ENCODE data around the gene TMEM19.

Gene TMEM19

DNA sequence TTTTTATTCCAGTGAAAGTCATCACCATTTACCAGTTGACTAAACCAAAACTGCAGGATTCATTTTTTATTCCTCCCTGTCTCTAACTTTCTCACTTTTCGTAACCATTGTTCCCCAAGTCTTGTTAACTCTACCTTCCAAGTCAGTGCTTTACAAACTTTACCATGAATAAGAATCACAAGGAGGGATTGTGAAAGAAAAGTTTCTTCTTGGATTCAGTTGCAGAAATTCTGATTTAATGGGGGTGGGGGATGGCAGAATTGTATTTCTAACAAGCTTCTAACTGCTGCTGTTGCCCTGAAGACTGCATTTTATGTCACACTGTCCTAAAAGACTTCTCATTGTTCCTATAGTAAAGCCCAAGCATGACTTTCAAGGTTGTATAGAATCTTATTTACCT lies 63.8 kb downstream of the TMEM19 start:
- H3K4me1 Mint-ChIP-seq, result no peaks in the 10 kb centered on the region
- H3K9me3 Mint-ChIP-seq, result no peaks in the 10 kb centered on the region
- peaks cover 34% of the 10 kb centered on the region for H3K27me3 Mint-ChIP-seq (ENCODE audit: low read depth)
- TF ChIP-seq, protein P1, sequence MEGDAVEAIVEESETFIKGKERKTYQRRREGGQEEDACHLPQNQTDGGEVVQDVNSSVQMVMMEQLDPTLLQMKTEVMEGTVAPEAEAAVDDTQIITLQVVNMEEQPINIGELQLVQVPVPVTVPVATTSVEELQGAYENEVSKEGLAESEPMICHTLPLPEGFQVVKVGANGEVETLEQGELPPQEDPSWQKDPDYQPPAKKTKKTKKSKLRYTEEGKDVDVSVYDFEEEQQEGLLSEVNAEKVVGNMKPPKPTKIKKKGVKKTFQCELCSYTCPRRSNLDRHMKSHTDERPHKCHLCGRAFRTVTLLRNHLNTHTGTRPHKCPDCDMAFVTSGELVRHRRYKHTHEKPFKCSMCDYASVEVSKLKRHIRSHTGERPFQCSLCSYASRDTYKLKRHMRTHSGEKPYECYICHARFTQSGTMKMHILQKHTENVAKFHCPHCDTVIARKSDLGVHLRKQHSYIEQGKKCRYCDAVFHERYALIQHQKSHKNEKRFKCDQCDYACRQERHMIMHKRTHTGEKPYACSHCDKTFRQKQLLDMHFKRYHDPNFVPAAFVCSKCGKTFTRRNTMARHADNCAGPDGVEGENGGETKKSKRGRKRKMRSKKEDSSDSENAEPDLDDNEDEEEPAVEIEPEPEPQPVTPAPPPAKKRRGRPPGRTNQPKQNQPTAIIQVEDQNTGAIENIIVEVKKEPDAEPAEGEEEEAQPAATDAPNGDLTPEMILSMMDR (IDR thresholded peaks at IDR 0.05; ENCODE audit: unreplicated experiment in 3 of 3), result no peak
- no peak overlapping the region for H3K27ac Mint-ChIP-seq
- no peak overlapping the region for H3K4me3 Mint-ChIP-seq
- no peaks in the 10 kb centered on the region for H3K36me3 Mint-ChIP-seq (ENCODE audit: low read depth)

DNA sequence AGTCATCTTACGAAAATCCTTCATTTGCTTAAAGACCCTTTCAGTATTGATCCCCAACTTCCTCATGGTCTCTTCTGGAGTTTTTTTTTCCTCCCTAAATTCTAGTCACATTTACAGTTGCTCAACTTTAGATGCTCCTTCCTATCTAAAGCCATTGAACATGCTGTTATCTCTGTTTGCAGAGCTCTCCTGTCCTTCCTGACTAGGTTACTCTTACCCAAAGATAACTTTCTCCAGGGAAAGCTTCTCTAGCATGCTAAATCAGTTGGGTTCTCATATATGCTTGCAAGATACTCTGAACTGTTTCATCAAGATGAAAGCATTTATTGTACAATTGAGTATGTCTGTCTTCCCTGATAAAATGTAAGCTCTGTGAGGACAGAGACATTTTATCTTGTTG lies 67.0 kb downstream of the TMEM19 start:
- peaks cover 10% of the 10 kb centered on the region for H3K4me1 Mint-ChIP-seq
- TF ChIP-seq, protein P1 (IDR thresholded peaks at IDR 0.05; ENCODE audit: unreplicated experiment in 3 of 3), result no peak
- peak overlapping the region in 1 of 3 experiments; percentile 51 for H3K4me3 Mint-ChIP-seq
- no peak overlapping the region for H3K27ac Mint-ChIP-seq
- no peaks in the 10 kb centered on the region for H3K9me3 Mint-ChIP-seq
- peaks cover 31% of the 10 kb centered on the region for H3K27me3 Mint-ChIP-seq (ENCODE audit: low read depth)
- H3K36me3 Mint-ChIP-seq (ENCODE audit: low read depth), result peaks cover 13% of the 10 kb centered on the region
